WTC11 (cell line): Measurements from ENCODE around the gene SLC9A9. TPM values are rescaled to one million over a fixed set of nuclear protein-coding genes. Genes with fewer than 3 reads are reported as not detected.

ENCODE experiments used
- ATAC-seq: fragments of 200-7000 bp; cut with Tn5 transposase; 2 replicates; pipeline ENCODE4 v1.10.0; 2021; ENCODE audit warnings: mild to moderate bottlenecking, moderate library complexity
- CTCF ChIA-PET: fragments of 300-600 bp; sonication (Branson Sonifier 250); formaldehyde crosslinking; loops from one replicate; lab custom pipeline; 2021; ENCODE audit warnings: antibody characterized with exemption; lab: Charles Lee
- POLR2A ChIA-PET: fragments of 350-600 bp; sonication (Branson Sonifier 250); formaldehyde crosslinking; loops from one replicate; lab custom pipeline; 2021; ENCODE audit warnings: antibody characterized with exemption; lab: Charles Lee
- DNase-seq: peaks from one replicate; pipeline ENCODE4 v3.0.0; 2021; ENCODE audit warnings: low spot score
- H3K27ac Mint-ChIP-seq: 2 replicates; pipeline ENCODE4 v1.8.0; 2021; ENCODE audit warnings: mixed read lengths
- H3K27me3 Mint-ChIP-seq: 2 replicates; pipeline ENCODE4 v1.8.0; 2021; ENCODE audit warnings: low read depth, mild to moderate bottlenecking, moderate library complexity, mixed read lengths
- H3K36me3 Mint-ChIP-seq: 2 replicates; pipeline ENCODE4 v1.8.0; 2021; ENCODE audit warnings: mixed read lengths
- H3K4me1 Mint-ChIP-seq: 2 replicates; pipeline ENCODE4 v1.8.0; 2022; ENCODE audit warnings: mixed read lengths
- H3K4me3 Mint-ChIP-seq: 2 replicates; pipeline ENCODE4 v1.8.0; 2021; ENCODE audit warnings: mild to moderate bottlenecking, moderate library complexity, mixed read lengths
- H3K9me3 Mint-ChIP-seq: 2 replicates; pipeline ENCODE4 v1.8.0; 2021; ENCODE audit warnings: mixed read lengths
- CREB1 ChIP-seq: sonication (generic); formaldehyde crosslinking; IDR thresholded peaks from 2 replicates; pipeline ENCODE4 v1.8.0; 2023; ENCODE audit warnings: mild to moderate bottlenecking, missing genetic modification reagents
- EMX1 ChIP-seq: fragments of 250-450 bp; sonication (Bioruptor Pico); IDR thresholded peaks from 2 replicates; pipeline ENCODE4 v1.8.0; 2021; ENCODE audit warnings: mild to moderate bottlenecking
- MXD4 ChIP-seq: fragments of 250-450 bp; sonication (Bioruptor Pico); IDR thresholded peaks from 2 replicates; pipeline ENCODE4 v1.8.0; 2021; ENCODE audit warnings: mild to moderate bottlenecking, moderate library complexity, borderline replicate concordance
- MYBL2 ChIP-seq: sonication (generic); formaldehyde crosslinking; IDR thresholded peaks from 2 replicates; pipeline ENCODE4 v1.8.1; 2023; ENCODE audit warnings: mild to moderate bottlenecking, moderate library complexity, missing genetic modification reagents
- NFE2L1 ChIP-seq: sonication (generic); formaldehyde crosslinking; IDR thresholded peaks from 2 replicates; pipeline ENCODE4 v1.8.1; 2023; ENCODE audit warnings: missing genetic modification reagents
- NR3C1 ChIP-seq: sonication (generic); formaldehyde crosslinking; conservative IDR thresholded peaks from 2 replicates; pipeline ENCODE4 v1.8.1; 2023; ENCODE audit warnings: low read depth, mild to moderate bottlenecking, missing genetic modification reagents
- RELA ChIP-seq: sonication (generic); formaldehyde crosslinking; IDR thresholded peaks from 2 replicates; pipeline ENCODE4 v1.8.1; 2022; ENCODE audit warnings: missing genetic modification reagents, mild to moderate bottlenecking, borderline replicate concordance
- TEAD4 ChIP-seq: sonication (generic); formaldehyde crosslinking; IDR thresholded peaks from 2 replicates; pipeline ENCODE4 v1.8.0; 2022; ENCODE audit warnings: mild to moderate bottlenecking, missing genetic modification reagents
- ZBTB21 ChIP-seq: sonication (generic); formaldehyde crosslinking; IDR thresholded peaks from 2 replicates; pipeline ENCODE4 v1.8.1; 2023; ENCODE audit warnings: mild to moderate bottlenecking, missing genetic modification reagents, borderline replicate concordance
- ZNF219 ChIP-seq: sonication (generic); formaldehyde crosslinking; IDR thresholded peaks from 2 replicates; pipeline ENCODE4 v1.8.0; 2023; ENCODE audit warnings: missing genetic modification reagents, mild to moderate bottlenecking, borderline replicate concordance
- total RNA-seq: library from RNA; stranded (reverse); gene quantifications from 3 replicates; pipeline ENCODE4 v1.2.3, GENCODE V29; 2021
- TF ChIP-seq, protein P1 (sequence below): fragments of 250-450 bp; sonication (Bioruptor Pico); IDR thresholded peaks from 2 replicates; pipeline ENCODE4 v2.1.2; 2022; ENCODE audit warnings: mild to moderate bottlenecking, moderate library complexity
- TF ChIP-seq, protein P2 (sequence below): sonication (generic); formaldehyde crosslinking; IDR thresholded peaks from 2 replicates; pipeline ENCODE4 v1.8.1; 2022; ENCODE audit warnings: low read depth, missing genetic modification reagents, borderline replicate concordance
- TF ChIP-seq, protein P3 (sequence below): sonication (generic); formaldehyde crosslinking; IDR thresholded peaks from 2 replicates; pipeline ENCODE4 v1.8.1; 2023; ENCODE audit warnings: mild to moderate bottlenecking, missing genetic modification reagents
- TF ChIP-seq, protein P4 (sequence below): sonication (generic); formaldehyde crosslinking; IDR thresholded peaks from 2 replicates; pipeline ENCODE4 v1.8.0; 2022; ENCODE audit warnings: mild to moderate bottlenecking, missing genetic modification reagents
- TF ChIP-seq, protein P5 (sequence below): fragments of 250-450 bp; sonication (Bioruptor Pico); IDR thresholded peaks from 2 replicates; pipeline ENCODE4 v1.8.0; 2021; ENCODE audit warnings: mild to moderate bottlenecking
- TF ChIP-seq, protein P6 (sequence below): fragments of 250-450 bp; sonication (Bioruptor Pico); IDR thresholded peaks from 2 replicates; pipeline ENCODE4 v1.9.0; 2021; ENCODE audit warnings: mild to moderate bottlenecking
- TF ChIP-seq, protein P7 (sequence below): sonication (generic); formaldehyde crosslinking; IDR thresholded peaks from 2 replicates; pipeline ENCODE4 v1.8.0; 2023; ENCODE audit warnings: missing genetic modification reagents, mild to moderate bottlenecking, borderline replicate concordance
- TF ChIP-seq, protein P8 (sequence below): sonication (generic); formaldehyde crosslinking; IDR thresholded peaks from 2 replicates; pipeline ENCODE4 v1.8.0; 2022; ENCODE audit warnings: mild to moderate bottlenecking, missing genetic modification reagents

SLC9A9 gene
- total RNA-seq, 1 experiment from 2014 or later = 1.2 TPM

DNA sequence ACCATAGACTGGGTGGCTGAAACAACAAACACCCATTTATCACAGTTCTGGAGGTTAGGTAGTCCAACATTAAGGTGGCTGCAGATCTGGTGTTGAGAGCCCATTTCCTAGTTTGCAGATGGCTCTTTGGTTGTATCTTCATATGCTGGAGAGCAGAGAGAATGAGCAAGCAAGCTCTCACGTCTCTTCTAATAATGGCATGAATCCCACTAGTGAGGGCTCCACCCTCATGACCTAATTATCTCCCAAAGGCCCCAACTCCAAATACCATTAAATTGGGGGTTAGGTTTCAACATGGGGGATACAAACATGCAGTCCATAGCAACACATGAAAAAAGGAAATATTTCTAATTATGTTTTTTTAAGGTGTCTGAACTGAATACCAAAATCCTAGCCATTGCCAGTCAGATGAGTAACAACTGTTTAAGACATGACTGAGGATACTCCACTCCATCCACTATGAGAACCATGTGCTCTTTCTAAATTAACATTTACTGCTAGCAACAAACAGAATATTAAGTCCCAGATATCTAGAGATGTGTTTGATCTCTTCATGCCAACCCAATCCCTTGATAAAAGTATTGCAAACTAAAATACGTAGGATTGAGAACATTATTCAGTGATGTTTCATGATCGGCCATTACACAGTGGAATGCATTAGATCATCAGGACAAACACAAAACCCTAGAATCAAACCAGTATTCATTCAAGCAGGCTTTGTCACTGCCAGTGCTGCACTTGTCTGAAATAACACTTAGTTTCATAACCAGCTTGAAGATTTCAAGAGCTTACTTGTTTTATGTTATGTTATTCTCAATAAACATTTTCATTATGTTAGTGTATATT lies 340.3 kb downstream of the SLC9A9 start:
- no peak overlapping the region for H3K4me3 Mint-ChIP-seq
- no peaks in the 10 kb centered on the region for H3K27me3 Mint-ChIP-seq
- ATAC-seq (no peak), DNase-seq (no peak)
- TF ChIP-seq NFE2L1 (CRISPR knock-in tag) = no peak
- TF ChIP-seq NR3C1 (CRISPR knock-in tag) = no peak
- TF ChIP-seq, protein P1, sequence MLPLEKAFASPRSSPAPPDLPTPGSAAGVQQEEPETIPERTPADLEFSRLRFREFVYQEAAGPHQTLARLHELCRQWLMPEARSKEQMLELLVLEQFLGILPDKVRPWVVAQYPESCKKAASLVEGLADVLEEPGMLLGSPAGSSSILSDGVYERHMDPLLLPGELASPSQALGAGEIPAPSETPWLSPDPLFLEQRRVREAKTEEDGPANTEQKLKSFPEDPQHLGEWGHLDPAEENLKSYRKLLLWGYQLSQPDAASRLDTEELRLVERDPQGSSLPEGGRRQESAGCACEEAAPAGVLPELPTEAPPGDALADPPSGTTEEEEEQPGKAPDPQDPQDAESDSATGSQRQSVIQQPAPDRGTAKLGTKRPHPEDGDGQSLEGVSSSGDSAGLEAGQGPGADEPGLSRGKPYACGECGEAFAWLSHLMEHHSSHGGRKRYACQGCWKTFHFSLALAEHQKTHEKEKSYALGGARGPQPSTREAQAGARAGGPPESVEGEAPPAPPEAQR (CRISPR knock-in tag) = no peak
- TF ChIP-seq, protein P2, sequence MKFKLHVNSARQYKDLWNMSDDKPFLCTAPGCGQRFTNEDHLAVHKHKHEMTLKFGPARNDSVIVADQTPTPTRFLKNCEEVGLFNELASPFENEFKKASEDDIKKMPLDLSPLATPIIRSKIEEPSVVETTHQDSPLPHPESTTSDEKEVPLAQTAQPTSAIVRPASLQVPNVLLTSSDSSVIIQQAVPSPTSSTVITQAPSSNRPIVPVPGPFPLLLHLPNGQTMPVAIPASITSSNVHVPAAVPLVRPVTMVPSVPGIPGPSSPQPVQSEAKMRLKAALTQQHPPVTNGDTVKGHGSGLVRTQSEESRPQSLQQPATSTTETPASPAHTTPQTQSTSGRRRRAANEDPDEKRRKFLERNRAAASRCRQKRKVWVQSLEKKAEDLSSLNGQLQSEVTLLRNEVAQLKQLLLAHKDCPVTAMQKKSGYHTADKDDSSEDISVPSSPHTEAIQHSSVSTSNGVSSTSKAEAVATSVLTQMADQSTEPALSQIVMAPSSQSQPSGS = no peak
- TF ChIP-seq, protein P3, sequence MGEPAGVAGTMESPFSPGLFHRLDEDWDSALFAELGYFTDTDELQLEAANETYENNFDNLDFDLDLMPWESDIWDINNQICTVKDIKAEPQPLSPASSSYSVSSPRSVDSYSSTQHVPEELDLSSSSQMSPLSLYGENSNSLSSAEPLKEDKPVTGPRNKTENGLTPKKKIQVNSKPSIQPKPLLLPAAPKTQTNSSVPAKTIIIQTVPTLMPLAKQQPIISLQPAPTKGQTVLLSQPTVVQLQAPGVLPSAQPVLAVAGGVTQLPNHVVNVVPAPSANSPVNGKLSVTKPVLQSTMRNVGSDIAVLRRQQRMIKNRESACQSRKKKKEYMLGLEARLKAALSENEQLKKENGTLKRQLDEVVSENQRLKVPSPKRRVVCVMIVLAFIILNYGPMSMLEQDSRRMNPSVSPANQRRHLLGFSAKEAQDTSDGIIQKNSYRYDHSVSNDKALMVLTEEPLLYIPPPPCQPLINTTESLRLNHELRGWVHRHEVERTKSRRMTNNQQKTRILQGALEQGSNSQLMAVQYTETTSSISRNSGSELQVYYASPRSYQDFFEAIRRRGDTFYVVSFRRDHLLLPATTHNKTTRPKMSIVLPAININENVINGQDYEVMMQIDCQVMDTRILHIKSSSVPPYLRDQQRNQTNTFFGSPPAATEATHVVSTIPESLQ (CRISPR knock-in tag) = no peak
- no peak for TF ChIP-seq TEAD4 (CRISPR knock-in tag)
- H3K9me3 Mint-ChIP-seq = peaks cover 5% of the 10 kb centered on the region; the same call in 1 of the 2 replicates
- H3K27ac Mint-ChIP-seq = no peak overlapping the region
- CTCF ChIA-PET = no interaction called here
- no peaks in the 10 kb centered on the region for H3K4me1 Mint-ChIP-seq
- POLR2A ChIA-PET = no interaction called here
- H3K36me3 Mint-ChIP-seq = no peaks in the 10 kb centered on the region

DNA sequence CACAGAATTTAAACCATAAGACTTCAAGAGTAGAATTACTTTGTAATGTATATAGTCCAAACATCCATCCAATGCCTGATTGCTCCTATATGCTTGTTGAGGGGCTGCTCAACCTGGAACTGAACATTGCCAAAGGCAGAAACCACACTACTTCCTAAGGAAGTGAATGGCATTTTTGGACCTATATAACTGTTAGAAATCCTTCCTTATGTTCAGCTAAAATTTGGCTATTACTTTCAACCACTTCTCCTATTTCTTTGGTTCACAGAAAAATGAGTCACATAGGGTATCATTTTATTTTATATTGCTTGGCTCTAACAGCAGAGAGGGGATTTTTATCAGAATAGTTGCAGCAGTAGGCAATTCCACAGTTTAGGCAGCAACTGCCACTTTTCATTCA lies 342.1 kb downstream of the SLC9A9 start:
- no peak overlapping the region for H3K4me3 Mint-ChIP-seq
- H3K27me3 Mint-ChIP-seq = no peaks in the 10 kb centered on the region
- DNase-seq (no peak), ATAC-seq (no peak)
- H3K36me3 Mint-ChIP-seq = no peaks in the 10 kb centered on the region
- peaks cover 6% of the 10 kb centered on the region; the same call in 1 of the 2 replicates for H3K9me3 Mint-ChIP-seq
- no peak overlapping the region for H3K27ac Mint-ChIP-seq
- peaks cover 8% of the 10 kb centered on the region for H3K4me1 Mint-ChIP-seq
- ChIA-PET POLR2A (no interaction called here), CTCF (no interaction called here)
- TF ChIP-seq, protein P4, sequence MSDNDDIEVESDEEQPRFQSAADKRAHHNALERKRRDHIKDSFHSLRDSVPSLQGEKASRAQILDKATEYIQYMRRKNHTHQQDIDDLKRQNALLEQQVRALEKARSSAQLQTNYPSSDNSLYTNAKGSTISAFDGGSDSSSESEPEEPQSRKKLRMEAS (CRISPR knock-in tag) = no peak
- TF ChIP-seq TEAD4 (CRISPR knock-in tag) (no peak), MYBL2 (CRISPR knock-in tag) (no peak), EMX1 (CRISPR knock-in tag) (no peak), RELA (no peak), MXD4 (CRISPR knock-in tag) (no peak), ZBTB21 (CRISPR knock-in tag) (no peak), CREB1 (CRISPR knock-in tag) (no peak), ZNF219 (CRISPR knock-in tag) (no peak)
- TF ChIP-seq, protein P5, sequence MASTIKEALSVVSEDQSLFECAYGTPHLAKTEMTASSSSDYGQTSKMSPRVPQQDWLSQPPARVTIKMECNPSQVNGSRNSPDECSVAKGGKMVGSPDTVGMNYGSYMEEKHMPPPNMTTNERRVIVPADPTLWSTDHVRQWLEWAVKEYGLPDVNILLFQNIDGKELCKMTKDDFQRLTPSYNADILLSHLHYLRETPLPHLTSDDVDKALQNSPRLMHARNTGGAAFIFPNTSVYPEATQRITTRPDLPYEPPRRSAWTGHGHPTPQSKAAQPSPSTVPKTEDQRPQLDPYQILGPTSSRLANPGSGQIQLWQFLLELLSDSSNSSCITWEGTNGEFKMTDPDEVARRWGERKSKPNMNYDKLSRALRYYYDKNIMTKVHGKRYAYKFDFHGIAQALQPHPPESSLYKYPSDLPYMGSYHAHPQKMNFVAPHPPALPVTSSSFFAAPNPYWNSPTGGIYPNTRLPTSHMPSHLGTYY = no peak
- TF ChIP-seq, protein P6, sequence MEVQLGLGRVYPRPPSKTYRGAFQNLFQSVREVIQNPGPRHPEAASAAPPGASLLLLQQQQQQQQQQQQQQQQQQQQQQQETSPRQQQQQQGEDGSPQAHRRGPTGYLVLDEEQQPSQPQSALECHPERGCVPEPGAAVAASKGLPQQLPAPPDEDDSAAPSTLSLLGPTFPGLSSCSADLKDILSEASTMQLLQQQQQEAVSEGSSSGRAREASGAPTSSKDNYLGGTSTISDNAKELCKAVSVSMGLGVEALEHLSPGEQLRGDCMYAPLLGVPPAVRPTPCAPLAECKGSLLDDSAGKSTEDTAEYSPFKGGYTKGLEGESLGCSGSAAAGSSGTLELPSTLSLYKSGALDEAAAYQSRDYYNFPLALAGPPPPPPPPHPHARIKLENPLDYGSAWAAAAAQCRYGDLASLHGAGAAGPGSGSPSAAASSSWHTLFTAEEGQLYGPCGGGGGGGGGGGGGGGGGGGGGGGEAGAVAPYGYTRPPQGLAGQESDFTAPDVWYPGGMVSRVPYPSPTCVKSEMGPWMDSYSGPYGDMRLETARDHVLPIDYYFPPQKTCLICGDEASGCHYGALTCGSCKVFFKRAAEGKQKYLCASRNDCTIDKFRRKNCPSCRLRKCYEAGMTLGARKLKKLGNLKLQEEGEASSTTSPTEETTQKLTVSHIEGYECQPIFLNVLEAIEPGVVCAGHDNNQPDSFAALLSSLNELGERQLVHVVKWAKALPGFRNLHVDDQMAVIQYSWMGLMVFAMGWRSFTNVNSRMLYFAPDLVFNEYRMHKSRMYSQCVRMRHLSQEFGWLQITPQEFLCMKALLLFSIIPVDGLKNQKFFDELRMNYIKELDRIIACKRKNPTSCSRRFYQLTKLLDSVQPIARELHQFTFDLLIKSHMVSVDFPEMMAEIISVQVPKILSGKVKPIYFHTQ (CRISPR knock-in tag) = no peak
- TF ChIP-seq, protein P7, sequence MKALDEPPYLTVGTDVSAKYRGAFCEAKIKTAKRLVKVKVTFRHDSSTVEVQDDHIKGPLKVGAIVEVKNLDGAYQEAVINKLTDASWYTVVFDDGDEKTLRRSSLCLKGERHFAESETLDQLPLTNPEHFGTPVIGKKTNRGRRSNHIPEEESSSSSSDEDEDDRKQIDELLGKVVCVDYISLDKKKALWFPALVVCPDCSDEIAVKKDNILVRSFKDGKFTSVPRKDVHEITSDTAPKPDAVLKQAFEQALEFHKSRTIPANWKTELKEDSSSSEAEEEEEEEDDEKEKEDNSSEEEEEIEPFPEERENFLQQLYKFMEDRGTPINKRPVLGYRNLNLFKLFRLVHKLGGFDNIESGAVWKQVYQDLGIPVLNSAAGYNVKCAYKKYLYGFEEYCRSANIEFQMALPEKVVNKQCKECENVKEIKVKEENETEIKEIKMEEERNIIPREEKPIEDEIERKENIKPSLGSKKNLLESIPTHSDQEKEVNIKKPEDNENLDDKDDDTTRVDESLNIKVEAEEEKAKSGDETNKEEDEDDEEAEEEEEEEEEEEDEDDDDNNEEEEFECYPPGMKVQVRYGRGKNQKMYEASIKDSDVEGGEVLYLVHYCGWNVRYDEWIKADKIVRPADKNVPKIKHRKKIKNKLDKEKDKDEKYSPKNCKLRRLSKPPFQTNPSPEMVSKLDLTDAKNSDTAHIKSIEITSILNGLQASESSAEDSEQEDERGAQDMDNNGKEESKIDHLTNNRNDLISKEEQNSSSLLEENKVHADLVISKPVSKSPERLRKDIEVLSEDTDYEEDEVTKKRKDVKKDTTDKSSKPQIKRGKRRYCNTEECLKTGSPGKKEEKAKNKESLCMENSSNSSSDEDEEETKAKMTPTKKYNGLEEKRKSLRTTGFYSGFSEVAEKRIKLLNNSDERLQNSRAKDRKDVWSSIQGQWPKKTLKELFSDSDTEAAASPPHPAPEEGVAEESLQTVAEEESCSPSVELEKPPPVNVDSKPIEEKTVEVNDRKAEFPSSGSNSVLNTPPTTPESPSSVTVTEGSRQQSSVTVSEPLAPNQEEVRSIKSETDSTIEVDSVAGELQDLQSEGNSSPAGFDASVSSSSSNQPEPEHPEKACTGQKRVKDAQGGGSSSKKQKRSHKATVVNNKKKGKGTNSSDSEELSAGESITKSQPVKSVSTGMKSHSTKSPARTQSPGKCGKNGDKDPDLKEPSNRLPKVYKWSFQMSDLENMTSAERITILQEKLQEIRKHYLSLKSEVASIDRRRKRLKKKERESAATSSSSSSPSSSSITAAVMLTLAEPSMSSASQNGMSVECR (CRISPR knock-in tag) = no peak
- TF ChIP-seq, protein P8, sequence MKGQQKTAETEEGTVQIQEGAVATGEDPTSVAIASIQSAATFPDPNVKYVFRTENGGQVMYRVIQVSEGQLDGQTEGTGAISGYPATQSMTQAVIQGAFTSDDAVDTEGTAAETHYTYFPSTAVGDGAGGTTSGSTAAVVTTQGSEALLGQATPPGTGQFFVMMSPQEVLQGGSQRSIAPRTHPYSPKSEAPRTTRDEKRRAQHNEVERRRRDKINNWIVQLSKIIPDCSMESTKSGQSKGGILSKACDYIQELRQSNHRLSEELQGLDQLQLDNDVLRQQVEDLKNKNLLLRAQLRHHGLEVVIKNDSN = no peak
